ENCODE measurements around the gene RET.

- TF ChIP-seq CTCF (IDR thresholded peaks at IDR 0.05) (no peak), ESRRA (CRISPR knock-in tag; IDR thresholded peaks at IDR 0.05; ENCODE audit: borderline replicate concordance) (no peak), SP1 (CRISPR knock-in tag; conservative IDR thresholded peaks at IDR 0.05) (no peak), MXD4 (CRISPR knock-in tag; IDR thresholded peaks at IDR 0.05; ENCODE audit: borderline replicate concordance) (no peak), IRF2 (CRISPR knock-in tag; IDR thresholded peaks at IDR 0.05; ENCODE audit: borderline replicate concordance, low read depth) (no peak), MAX (CRISPR knock-in tag; IDR thresholded peaks at IDR 0.05) (no peak), NR1H2 (CRISPR knock-in tag; IDR thresholded peaks at IDR 0.05) (no peak), ZSCAN18 (CRISPR knock-in tag; IDR thresholded peaks at IDR 0.05) (no peak), ZNF263 (CRISPR knock-in tag; IDR thresholded peaks at IDR 0.05; ENCODE audit: low read depth) (no peak)
These were observed 46.7 kb downstream of the RET start for GRCh38 chr10:43123361-43124093.
